Karpas-422 (cell line): Measurements from ENCODE around the gene CERS3. TPM values are rescaled to one million over a fixed set of nuclear protein-coding genes. Genes with fewer than 3 reads are reported as not detected.

Experiments used
- DNase-seq: peaks from one replicate; pipeline ENCODE4 v3.0.0-alpha.2; 2015
- H2AFZ ChIP-seq: fragments of 200-600 bp; sonication (generic); 2 replicates; pipeline ENCODE4 v1.6.1; 2014; ENCODE audit warnings: antibody characterized with exemption, low read length, mixed read lengths
- H3K27ac ChIP-seq: fragments of 200-600 bp; sonication (generic); 2 replicates; pipeline ENCODE4 v1.5.1; 2014; ENCODE audit warnings: mild to moderate bottlenecking, low read length, moderate library complexity
- H3K27me3 ChIP-seq: fragments of 200-600 bp; sonication (generic); 2 replicates; pipeline ENCODE4 v1.6.1; 2014; ENCODE audit warnings: low read length, mixed read lengths
- H3K36me3 ChIP-seq: fragments of 200-600 bp; sonication (generic); 2 replicates; pipeline ENCODE4 v1.6.1; 2014; ENCODE audit warnings: low read length, mixed read lengths; ENCODE audit not compliant: insufficient read depth
- H3K4me1 ChIP-seq: fragments of 200-600 bp; sonication (generic); 2 replicates; pipeline ENCODE4 v1.6.1; 2014; ENCODE audit warnings: mild to moderate bottlenecking, low read length, mixed read lengths
- H3K4me2 ChIP-seq: fragments of 200-600 bp; sonication (generic); 2 replicates; pipeline ENCODE4 v1.6.1; 2014; ENCODE audit warnings: low read length, low read depth, mild to moderate bottlenecking; ENCODE audit not compliant: poor library complexity, severe bottlenecking
- H3K4me3 ChIP-seq: fragments of 200-600 bp; sonication (generic); 2 replicates; pipeline ENCODE4 v1.5.1; 2014; ENCODE audit warnings: mild to moderate bottlenecking, antibody characterized with exemption, low read length, mixed read lengths
- H3K79me2 ChIP-seq: fragments of 200-600 bp; sonication (generic); 2 replicates; pipeline ENCODE4 v1.6.1; 2014; ENCODE audit warnings: mild to moderate bottlenecking, low read length, mixed read lengths
- H3K9ac ChIP-seq: fragments of 200-600 bp; sonication (generic); 2 replicates; pipeline ENCODE4 v1.6.0; 2014; ENCODE audit warnings: low read length
- H3K9me2 ChIP-seq: fragments of 200-600 bp; sonication (generic), shearing (Covaris generic); replicated peaks from 2 replicates; pipeline ENCODE4 v1.6.0; 2014; ENCODE audit warnings: mild to moderate bottlenecking, low read length, moderate library complexity; ENCODE audit not compliant: insufficient read depth
- H3K9me3 ChIP-seq: fragments of 300-700, 200-600 bp; sonication (generic); 2 replicates; pipeline ENCODE4 v1.6.1; 2014; ENCODE audit warnings: low read length, mixed read lengths
- H4K20me1 ChIP-seq: fragments of 200-600 bp; sonication (generic); 2 replicates; pipeline ENCODE4 v1.6.1; 2014; ENCODE audit warnings: mild to moderate bottlenecking, antibody characterized with exemption, low read length, low read depth; ENCODE audit not compliant: insufficient read depth
- total RNA-seq: library from RNA; depleted of rRNA; stranded (reverse); fragments of >200 nt; shearing (Covaris generic); gene quantifications from 2 replicates; pipeline ENCODE4 v1.2.3, GENCODE V29; 2014; ENCODE audit warnings: low replicate concordance

Gene CERS3
- total RNA-seq, 1 experiment from 2014 or later = 0.15 TPM

DNA sequence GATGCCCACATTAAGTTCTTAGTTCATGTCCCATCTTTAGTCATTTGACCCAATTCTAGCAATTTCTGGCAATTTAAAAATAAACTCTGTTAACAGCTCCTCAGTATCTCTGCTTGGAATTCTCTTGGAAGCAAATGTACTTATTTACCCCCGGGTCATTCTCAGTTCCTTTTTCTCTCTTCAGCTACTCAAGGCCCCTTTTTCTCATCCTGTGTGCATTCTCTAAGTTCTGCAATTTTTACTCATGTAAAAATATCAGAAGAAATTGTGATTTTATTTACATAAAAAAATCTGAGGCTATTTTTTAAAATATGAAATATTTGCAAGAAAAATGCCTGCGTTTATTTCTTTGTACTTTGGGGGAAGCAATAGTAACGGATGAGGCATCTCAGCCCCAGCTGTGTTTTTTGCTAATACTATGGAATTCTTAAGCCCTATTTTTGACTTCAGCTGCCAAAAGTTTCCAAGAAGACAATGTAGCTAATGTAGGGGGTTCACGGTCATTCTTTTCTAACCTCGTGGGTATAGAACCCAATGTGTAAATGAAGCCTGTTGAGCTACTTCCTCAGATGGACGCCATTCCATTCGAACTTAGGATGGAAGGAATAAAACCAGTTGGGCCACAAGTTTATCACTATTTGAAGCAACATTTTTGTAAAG lies 20.0 kb downstream of the CERS3 start:
- H3K36me3 ChIP-seq = no peaks in the 10 kb centered on the region
- no peak overlapping the region for H2AFZ ChIP-seq
- H3K79me2 ChIP-seq = no peaks in the 10 kb centered on the region
- no peaks in the 10 kb centered on the region for H3K9me3 ChIP-seq
- no peak for DNase-seq
- H3K4me1 ChIP-seq = peaks cover 2% of the 10 kb centered on the region
- no peaks in the 10 kb centered on the region for H4K20me1 ChIP-seq
- no peak overlapping the region for H3K9ac ChIP-seq
- H3K4me3 ChIP-seq = no peak overlapping the region
- no peak overlapping the region for H3K27ac ChIP-seq
- no peaks in the 10 kb centered on the region for H3K27me3 ChIP-seq
- no peaks in the 10 kb centered on the region for H3K9me2 ChIP-seq
- H3K4me2 ChIP-seq = no peak overlapping the region

DNA sequence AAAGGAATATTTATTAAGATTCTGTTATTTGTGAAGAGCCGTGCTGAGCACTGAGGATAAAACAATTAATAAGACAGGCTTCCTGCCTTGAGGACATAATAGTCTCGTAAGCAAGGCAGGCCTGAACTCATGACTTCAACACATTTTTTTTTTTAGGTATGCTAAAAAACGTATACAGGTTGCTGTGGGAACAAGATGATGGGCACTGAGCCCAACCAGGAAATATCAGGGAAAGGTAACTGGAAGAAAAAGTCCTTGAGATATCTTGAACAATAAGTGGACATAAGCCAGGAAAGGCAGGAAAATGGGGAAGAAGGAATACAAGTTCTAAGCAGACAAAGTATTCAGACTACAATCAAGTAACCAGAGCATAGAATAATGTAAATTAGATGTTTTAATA lies 26.1 kb downstream of the CERS3 start:
- H3K4me3 ChIP-seq = no peak overlapping the region
- no peaks in the 10 kb centered on the region for H3K9me3 ChIP-seq
- no peaks in the 10 kb centered on the region for H3K79me2 ChIP-seq
- no peak for DNase-seq
- H3K36me3 ChIP-seq = no peaks in the 10 kb centered on the region
- H3K27ac ChIP-seq = no peak overlapping the region
- H3K4me2 ChIP-seq = no peak overlapping the region
- no peak overlapping the region for H3K9ac ChIP-seq
- no peaks in the 10 kb centered on the region for H3K27me3 ChIP-seq
- H3K4me1 ChIP-seq = peaks cover 12% of the 10 kb centered on the region
- H3K9me2 ChIP-seq = no peaks in the 10 kb centered on the region
- no peaks in the 10 kb centered on the region for H4K20me1 ChIP-seq
- no peak overlapping the region for H2AFZ ChIP-seq

DNA sequence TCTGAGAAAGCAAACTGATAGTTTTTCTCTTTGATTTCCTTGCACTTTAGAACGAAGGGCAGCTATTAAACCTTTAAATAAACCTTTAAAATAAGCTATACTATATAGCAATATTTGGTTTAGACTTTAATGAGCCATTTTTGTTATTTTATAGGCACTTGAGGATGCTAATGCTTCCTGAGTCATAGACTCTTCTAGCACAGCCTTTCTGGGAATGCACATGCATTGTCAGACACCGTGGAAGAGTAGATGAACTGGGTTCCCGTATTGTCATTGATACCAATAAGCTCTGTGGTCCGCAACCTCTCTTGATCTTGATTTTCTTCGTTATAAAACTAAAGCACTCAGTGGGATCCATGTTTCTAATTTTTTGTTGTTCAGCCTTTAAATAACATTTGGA lies 27.6 kb downstream of the CERS3 start:
- H3K9me2 ChIP-seq = no peaks in the 10 kb centered on the region
- H3K9me3 ChIP-seq = no peaks in the 10 kb centered on the region

DNA sequence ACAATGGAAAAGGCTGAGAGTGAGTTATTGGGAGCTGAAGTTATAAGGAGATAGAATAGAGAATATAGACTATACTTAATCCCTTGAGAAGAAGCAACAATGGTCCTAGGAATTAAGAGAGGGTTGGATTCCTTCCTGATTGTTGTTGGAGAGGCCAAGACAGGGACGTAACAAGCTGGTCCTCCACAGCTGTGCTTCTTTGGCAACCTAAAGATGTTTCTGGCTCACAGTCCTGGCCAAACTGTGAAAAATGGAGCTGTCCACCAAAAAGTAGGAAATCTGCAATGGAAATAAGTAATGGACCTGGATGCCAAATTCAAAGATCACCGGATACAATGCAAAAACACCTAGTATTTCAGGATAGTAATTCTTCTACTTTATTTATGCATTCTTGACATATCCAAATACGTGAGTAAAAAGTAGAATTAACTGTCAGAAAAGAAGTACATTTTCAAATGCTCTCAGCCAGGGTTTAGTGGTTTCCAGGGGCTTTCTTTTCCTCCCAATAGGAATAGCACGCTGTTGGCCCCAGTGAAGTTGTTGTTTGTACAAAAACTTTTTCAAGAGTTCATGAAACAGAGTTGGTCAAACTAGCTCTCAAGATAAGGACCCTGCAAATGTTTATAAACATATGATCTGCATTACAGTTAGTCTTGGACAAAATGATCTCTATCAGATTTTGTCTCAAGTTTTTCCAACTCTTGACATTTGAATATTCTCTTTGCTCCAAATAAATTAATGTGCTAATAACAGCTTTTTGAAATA lies 28.3 kb downstream of the CERS3 start:
- no peak overlapping the region for H3K4me2 ChIP-seq
- H3K27ac ChIP-seq = no peak overlapping the region
- H3K79me2 ChIP-seq = no peaks in the 10 kb centered on the region
- H3K4me1 ChIP-seq = peaks cover 12% of the 10 kb centered on the region
- H2AFZ ChIP-seq = no peak overlapping the region
- H3K9me3 ChIP-seq = no peaks in the 10 kb centered on the region
- DNase-seq = no peak
- H3K9me2 ChIP-seq = no peaks in the 10 kb centered on the region
- no peaks in the 10 kb centered on the region for H3K36me3 ChIP-seq
- no peaks in the 10 kb centered on the region for H4K20me1 ChIP-seq
- H3K9ac ChIP-seq = no peak overlapping the region
- no peaks in the 10 kb centered on the region for H3K27me3 ChIP-seq
- no peak overlapping the region for H3K4me3 ChIP-seq

More for the DNA sequence above, 27.6 kb downstream of the CERS3 start:
- no peak overlapping the region for H3K4me2 ChIP-seq
- H3K4me1 ChIP-seq = peaks cover 12% of the 10 kb centered on the region
- H3K36me3 ChIP-seq = no peaks in the 10 kb centered on the region
- H3K4me3 ChIP-seq = no peak overlapping the region
- H3K27ac ChIP-seq = no peak overlapping the region
- H3K79me2 ChIP-seq = no peaks in the 10 kb centered on the region
- no peak for DNase-seq
- no peaks in the 10 kb centered on the region for H4K20me1 ChIP-seq
- H3K9ac ChIP-seq = no peak overlapping the region
- H2AFZ ChIP-seq = no peak overlapping the region
- no peaks in the 10 kb centered on the region for H3K27me3 ChIP-seq

GRCh38 chr15:100495861-100496260 lies 32.9 kb downstream of the CERS3 start:
- Histone ChIP-seq H3K4me1 (no peaks in the 10 kb centered on the region), H3K4me3 (no peak overlapping the region), H3K79me2 (no peaks in the 10 kb centered on the region), H3K27ac (no peak overlapping the region), H3K9me3 (no peaks in the 10 kb centered on the region), H2AFZ (no peak overlapping the region), H3K9me2 (no peaks in the 10 kb centered on the region), H3K4me2 (no peak overlapping the region), H4K20me1 (no peaks in the 10 kb centered on the region), H3K36me3 (no peaks in the 10 kb centered on the region), H3K9ac (no peak overlapping the region), H3K27me3 (no peaks in the 10 kb centered on the region)
- no peak for DNase-seq

GRCh38 chr15:100493213-100493612 lies 35.5 kb downstream of the CERS3 start:
- Histone ChIP-seq H3K4me2 (no peak overlapping the region), H3K9me3 (no peaks in the 10 kb centered on the region), H3K27ac (no peak overlapping the region), H3K36me3 (no peaks in the 10 kb centered on the region), H3K27me3 (no peaks in the 10 kb centered on the region), H3K4me1 (no peaks in the 10 kb centered on the region), H4K20me1 (no peaks in the 10 kb centered on the region), H2AFZ (no peak overlapping the region), H3K9me2 (no peaks in the 10 kb centered on the region), H3K9ac (no peak overlapping the region), H3K79me2 (no peaks in the 10 kb centered on the region), H3K4me3 (no peak overlapping the region)
- no peak for DNase-seq

- Histone ChIP-seq H3K36me3 (no peaks in the 10 kb centered on the region), H3K9ac (no peak overlapping the region), H3K9me3 (no peaks in the 10 kb centered on the region), H3K4me2 (no peak overlapping the region), H3K4me1 (no peaks in the 10 kb centered on the region), H3K4me3 (no peak overlapping the region), H4K20me1 (no peaks in the 10 kb centered on the region), H3K27me3 (no peaks in the 10 kb centered on the region), H3K9me2 (no peaks in the 10 kb centered on the region), H3K27ac (no peak overlapping the region), H3K79me2 (no peaks in the 10 kb centered on the region), H2AFZ (no peak overlapping the region)
- DNase-seq = no peak
These were observed 44.3 kb downstream of the CERS3 start for GRCh38 chr15:100484443-100484842.

DNA sequence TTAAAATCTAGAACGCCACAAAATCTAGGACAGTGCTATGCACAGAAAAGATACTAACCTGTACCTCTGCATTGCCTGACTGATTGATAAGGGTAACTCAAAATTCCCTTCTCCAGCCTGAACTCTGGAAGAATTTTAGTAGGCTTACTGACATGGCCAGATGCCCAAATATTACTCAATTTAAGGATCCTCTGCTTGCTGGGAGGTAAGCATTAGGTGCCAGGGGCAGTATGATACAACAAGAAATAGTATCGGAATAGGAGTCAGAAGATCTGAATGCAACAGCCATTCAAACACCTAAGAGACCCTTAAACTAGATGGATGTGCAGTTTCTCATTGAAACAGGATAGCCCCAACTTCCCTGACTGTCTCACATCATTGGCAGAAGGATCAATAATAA lies 45.4 kb downstream of the CERS3 start:
- no peak overlapping the region for H3K4me3 ChIP-seq
- no peaks in the 10 kb centered on the region for H3K36me3 ChIP-seq
- no peak overlapping the region for H2AFZ ChIP-seq
- no peak for DNase-seq
- H3K4me2 ChIP-seq = no peak overlapping the region
- H3K27ac ChIP-seq = no peak overlapping the region
- H3K79me2 ChIP-seq = no peaks in the 10 kb centered on the region
- peaks cover 3% of the 10 kb centered on the region; the same call in 1 of the 2 replicates for H3K9me3 ChIP-seq
- H4K20me1 ChIP-seq = no peaks in the 10 kb centered on the region
- H3K9me2 ChIP-seq = no peaks in the 10 kb centered on the region
- H3K4me1 ChIP-seq = no peaks in the 10 kb centered on the region
- no peaks in the 10 kb centered on the region; the same call in 1 of the 2 replicates for H3K27me3 ChIP-seq
- H3K9ac ChIP-seq = no peak overlapping the region
